Hippocampal formation (tissue), 2 donors: ENCODE results near the gene LRRC26.

Experiments
- DNase-seq, 2 donors: peaks; one replicate each; lab custom pipeline; 2025; lab: John Stamatoyannopoulos, UW

Gene LRRC26

GRCh38 chr9:137167747-137168572 lies 1.9 kb downstream of the LRRC26 start:
- no peak for DNase-seq

GRCh38 chr9:137167277-137167746 lies 2.5 kb downstream of the LRRC26 start:
- no peak for DNase-seq

- DNase-seq: no peak
These were observed 3.2 kb downstream of the LRRC26 start for GRCh38 chr9:137166380-137167229.

GRCh38 chr9:137165250-137165836 lies 4.5 kb downstream of the LRRC26 start:
- DNase-seq: no peak

GRCh38 chr9:137164370-137165249 lies 5.2 kb downstream of the LRRC26 start:
- DNase-seq: no peak

GRCh38 chr9:137163805-137164204 lies 6.0 kb downstream of the LRRC26 start:
- DNase-seq: no peak

GRCh38 chr9:137163365-137163715 lies 6.5 kb downstream of the LRRC26 start:
- DNase-seq: no peak

- no peak for DNase-seq
These were observed 7.1 kb downstream of the LRRC26 start for GRCh38 chr9:137162505-137163364.

- DNase-seq: no peak
These were observed 8.0 kb downstream of the LRRC26 start for GRCh38 chr9:137161558-137162486.

- DNase-seq: no peak
These were observed 8.9 kb downstream of the LRRC26 start for GRCh38 chr9:137160716-137161557.

GRCh38 chr9:137160054-137160425 lies 9.8 kb downstream of the LRRC26 start:
- DNase-seq: no peak

- no peak for DNase-seq
These were observed 10.5 kb downstream of the LRRC26 start for GRCh38 chr9:137159105-137160053.

- DNase-seq: no peak
These were observed 11.2 kb downstream of the LRRC26 start for GRCh38 chr9:137158625-137159024.

- DNase-seq: no peak
These were observed 12.0 kb downstream of the LRRC26 start for GRCh38 chr9:137157618-137158415.

- DNase-seq: no peak
These were observed 13.1 kb downstream of the LRRC26 start for GRCh38 chr9:137156567-137157375.
